22Rv1 (cell line): ENCODE data around the gene ARHGAP10.

ENCODE experiments used
- ZFX ChIP-seq: fragments of 450-650 bp; IDR thresholded peaks from 2 replicates; pipeline ENCODE4 v1.6.1; 2017; ENCODE audit warnings: antibody characterized with exemption, borderline replicate concordance
- TF ChIP-seq, protein P1 (sequence below): fragments of 450-650 bp; IDR thresholded peaks from 2 replicates; pipeline ENCODE4 v1.5.1; 2017; ENCODE audit warnings: mild to moderate bottlenecking

DNA sequence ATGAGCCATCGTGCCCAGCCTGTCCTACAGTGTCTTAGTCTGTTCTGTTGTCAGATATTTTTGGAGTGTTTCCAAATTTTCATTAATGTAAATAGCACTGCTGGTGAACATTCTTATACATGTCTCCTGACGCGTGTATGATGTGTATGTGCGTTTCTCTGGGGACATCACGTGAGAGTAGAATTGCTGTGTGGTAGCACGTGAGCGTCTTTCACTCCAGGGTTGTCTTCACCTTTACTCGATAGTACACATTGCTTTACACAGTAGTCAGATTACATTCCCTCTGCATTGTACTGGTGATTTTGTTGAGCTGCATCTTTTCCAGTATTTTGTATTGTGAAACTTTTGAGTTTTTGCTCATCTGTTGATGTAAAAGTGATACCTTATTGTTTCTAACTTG is 60.0 kb downstream of the ARHGAP10 start:
- TF ChIP-seq, protein P1, sequence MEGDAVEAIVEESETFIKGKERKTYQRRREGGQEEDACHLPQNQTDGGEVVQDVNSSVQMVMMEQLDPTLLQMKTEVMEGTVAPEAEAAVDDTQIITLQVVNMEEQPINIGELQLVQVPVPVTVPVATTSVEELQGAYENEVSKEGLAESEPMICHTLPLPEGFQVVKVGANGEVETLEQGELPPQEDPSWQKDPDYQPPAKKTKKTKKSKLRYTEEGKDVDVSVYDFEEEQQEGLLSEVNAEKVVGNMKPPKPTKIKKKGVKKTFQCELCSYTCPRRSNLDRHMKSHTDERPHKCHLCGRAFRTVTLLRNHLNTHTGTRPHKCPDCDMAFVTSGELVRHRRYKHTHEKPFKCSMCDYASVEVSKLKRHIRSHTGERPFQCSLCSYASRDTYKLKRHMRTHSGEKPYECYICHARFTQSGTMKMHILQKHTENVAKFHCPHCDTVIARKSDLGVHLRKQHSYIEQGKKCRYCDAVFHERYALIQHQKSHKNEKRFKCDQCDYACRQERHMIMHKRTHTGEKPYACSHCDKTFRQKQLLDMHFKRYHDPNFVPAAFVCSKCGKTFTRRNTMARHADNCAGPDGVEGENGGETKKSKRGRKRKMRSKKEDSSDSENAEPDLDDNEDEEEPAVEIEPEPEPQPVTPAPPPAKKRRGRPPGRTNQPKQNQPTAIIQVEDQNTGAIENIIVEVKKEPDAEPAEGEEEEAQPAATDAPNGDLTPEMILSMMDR: no peak
- no peak for TF ChIP-seq ZFX
